ENCODE results near the gene ANKRD39.

The ANKRD39 gene

DNA sequence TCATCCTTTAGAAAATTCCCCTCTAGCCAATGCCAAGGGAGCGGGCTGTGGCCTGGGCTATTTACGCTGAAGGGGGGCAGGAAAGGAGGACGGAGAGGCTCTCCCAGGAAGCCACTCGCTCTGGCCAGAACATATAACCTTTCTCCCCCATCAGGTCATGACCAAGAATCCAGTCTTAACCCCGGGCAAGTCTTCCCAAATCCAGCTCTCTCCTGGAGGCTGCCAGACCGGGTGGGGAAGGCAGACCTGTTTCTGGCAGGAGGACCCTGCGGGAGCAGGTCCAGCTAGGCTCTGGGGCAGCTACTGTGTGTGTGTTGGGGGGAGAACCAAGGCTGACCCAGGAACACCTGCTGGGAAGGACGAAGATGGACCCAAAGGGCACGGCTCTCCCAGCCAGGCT is 25.5 kb upstream of the ANKRD39 start:
- Histone ChIP-seq H3K36me3 (ENCODE audit: control insufficient read depth, insufficient read depth, low read length) (no peaks in the 10 kb centered on the region), H3K9me3 (ENCODE audit: control insufficient read depth, low read length) (no peaks in the 10 kb centered on the region), H3K9ac (ENCODE audit: low read length) (no peak overlapping the region), H3K4me3 (ENCODE audit: low read length) (no peak overlapping the region), H3K4me1 (ENCODE audit: control insufficient read depth, insufficient read depth, low read length) (peaks cover 18% of the 10 kb centered on the region), H3K27me3 (ENCODE audit: control insufficient read depth, insufficient read depth, low read length) (no peaks in the 10 kb centered on the region)

DNA sequence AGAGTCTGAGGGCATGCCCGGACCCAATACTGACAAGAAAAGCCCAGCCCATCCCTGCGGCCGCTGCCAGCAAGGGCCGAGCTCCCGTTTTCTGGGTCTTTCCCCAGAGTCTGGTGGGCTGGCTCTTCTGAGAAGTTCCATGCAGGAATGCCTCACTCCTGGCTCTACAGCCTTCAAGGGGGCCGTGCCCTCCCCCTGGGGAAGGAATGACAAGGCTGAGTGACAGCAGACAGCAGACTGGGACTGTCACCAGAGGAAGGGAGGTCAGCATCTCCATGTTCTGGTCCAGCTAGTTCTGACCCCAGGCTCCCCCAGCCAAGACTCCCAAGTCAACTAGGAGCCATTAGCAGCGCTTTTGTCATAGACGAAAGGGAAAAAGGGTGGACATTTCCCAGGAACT is 25.1 kb upstream of the ANKRD39 start:
- no peaks in the 10 kb centered on the region for H3K36me3 ChIP-seq (ENCODE audit: control insufficient read depth, insufficient read depth, low read length)
- peaks cover 14% of the 10 kb centered on the region for H3K4me1 ChIP-seq (ENCODE audit: control insufficient read depth, insufficient read depth, low read length)
- no peaks in the 10 kb centered on the region for H3K27me3 ChIP-seq (ENCODE audit: control insufficient read depth, insufficient read depth, low read length)
- H3K9ac ChIP-seq (ENCODE audit: low read length), result no peak overlapping the region
- H3K9me3 ChIP-seq (ENCODE audit: control insufficient read depth, low read length), result no peaks in the 10 kb centered on the region
- H3K4me3 ChIP-seq (ENCODE audit: low read length), result no peak overlapping the region

DNA sequence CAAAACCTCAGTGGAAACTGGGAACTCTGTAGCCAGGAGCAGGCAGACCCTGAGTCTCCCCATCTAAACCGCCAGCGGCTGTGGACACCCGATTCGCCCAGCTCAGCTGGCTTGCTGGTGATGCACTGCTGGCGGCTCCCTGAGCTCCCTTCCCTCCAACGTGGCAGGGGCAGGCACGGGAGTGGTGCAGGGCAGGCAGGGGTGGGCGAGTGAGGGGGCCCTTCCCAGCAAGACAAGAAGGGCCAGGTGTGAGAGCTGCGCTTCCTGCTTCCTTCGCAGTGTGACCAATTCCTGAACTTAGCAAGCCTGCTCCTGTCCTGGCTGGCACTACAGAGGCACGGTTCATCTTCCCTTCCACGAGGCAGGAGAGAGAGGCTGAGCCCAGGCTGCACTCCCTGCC is 24.4 kb upstream of the ANKRD39 start:
- no peak overlapping the region for H3K4me3 ChIP-seq (ENCODE audit: low read length)
- H3K9me3 ChIP-seq (ENCODE audit: control insufficient read depth, low read length), result no peaks in the 10 kb centered on the region
- no peaks in the 10 kb centered on the region for H3K27me3 ChIP-seq (ENCODE audit: control insufficient read depth, insufficient read depth, low read length)
- H3K36me3 ChIP-seq (ENCODE audit: control insufficient read depth, insufficient read depth, low read length), result no peaks in the 10 kb centered on the region
- H3K9ac ChIP-seq (ENCODE audit: low read length), result no peak overlapping the region
- H3K4me1 ChIP-seq (ENCODE audit: control insufficient read depth, insufficient read depth, low read length), result peaks cover 9% of the 10 kb centered on the region

DNA sequence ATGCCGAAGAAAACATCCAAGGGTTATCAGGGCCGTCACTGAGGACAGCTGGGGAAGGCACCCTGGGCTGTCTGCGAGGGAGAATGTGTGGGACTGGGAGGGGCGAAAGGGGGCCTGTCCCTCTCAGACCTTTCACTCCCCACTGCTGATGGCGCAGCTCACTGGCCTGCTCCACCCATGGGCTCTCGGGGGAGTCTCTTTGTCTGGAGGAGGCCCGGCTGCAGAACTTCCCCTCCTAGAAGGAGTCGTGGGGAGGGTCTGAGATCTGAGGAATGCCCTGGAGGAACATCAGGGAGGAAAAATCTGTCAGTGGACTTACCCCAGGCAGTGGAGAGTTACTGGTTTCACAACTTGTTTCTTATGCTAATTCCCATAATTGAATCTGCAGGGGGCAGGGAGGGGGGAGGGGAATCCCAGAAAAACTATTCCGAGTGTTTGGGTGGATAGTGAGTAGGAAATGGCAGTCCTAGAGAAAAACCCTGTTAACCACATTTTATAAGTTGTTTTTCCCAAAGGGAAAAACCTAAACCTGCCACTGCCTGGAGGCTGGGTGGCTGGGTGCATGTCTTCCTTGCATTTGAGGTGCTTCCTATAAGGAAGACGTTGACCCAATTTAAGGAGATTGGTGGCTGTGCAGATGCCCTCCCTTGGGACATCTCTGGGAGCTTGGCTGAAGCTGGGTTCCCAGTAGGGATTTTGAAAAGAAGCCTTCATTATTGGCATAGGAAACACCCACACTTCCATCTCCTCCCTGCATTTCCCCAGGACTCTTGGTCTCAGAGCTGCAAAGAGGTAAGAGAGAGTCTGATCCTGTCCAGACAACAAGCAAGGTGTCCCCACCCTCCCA is 23.8 kb upstream of the ANKRD39 start:
- Histone ChIP-seq H3K9ac (ENCODE audit: low read length) (no peak overlapping the region), H3K9me3 (ENCODE audit: control insufficient read depth, low read length) (no peaks in the 10 kb centered on the region), H3K4me1 (ENCODE audit: control insufficient read depth, insufficient read depth, low read length) (peaks cover 9% of the 10 kb centered on the region), H3K4me3 (ENCODE audit: low read length) (no peak overlapping the region), H3K27me3 (ENCODE audit: control insufficient read depth, insufficient read depth, low read length) (no peaks in the 10 kb centered on the region), H3K36me3 (ENCODE audit: control insufficient read depth, insufficient read depth, low read length) (no peaks in the 10 kb centered on the region)

DNA sequence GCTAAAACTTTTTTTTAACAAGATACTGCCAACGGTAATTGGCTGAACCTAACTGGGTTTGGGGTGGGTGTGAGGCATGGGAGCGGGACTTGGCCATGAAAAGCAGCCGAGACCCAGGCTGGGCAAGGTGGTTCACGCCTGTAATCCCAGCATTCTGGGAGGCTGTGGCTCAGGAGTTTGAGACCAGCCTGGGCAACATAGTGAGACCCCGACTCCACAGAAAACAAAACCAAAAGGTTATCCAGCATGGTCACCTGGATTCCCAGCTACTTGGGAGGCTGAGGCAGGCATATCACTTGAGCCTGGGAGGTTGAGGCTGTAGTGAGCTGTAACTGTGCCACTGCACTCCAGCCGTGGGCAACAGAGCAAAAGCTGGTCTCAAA is 23.1 kb upstream of the ANKRD39 start:
- H3K9ac ChIP-seq (ENCODE audit: low read length), result no peak overlapping the region
- no peaks in the 10 kb centered on the region for H3K27me3 ChIP-seq (ENCODE audit: control insufficient read depth, insufficient read depth, low read length)
- H3K4me3 ChIP-seq (ENCODE audit: low read length), result no peak overlapping the region
- peaks cover 9% of the 10 kb centered on the region for H3K4me1 ChIP-seq (ENCODE audit: control insufficient read depth, insufficient read depth, low read length)
- H3K9me3 ChIP-seq (ENCODE audit: control insufficient read depth, low read length), result no peaks in the 10 kb centered on the region
- H3K36me3 ChIP-seq (ENCODE audit: control insufficient read depth, insufficient read depth, low read length), result no peaks in the 10 kb centered on the region

- Histone ChIP-seq H3K4me1 (ENCODE audit: control insufficient read depth, insufficient read depth, low read length) (peaks cover 5% of the 10 kb centered on the region), H3K4me3 (ENCODE audit: low read length) (no peak overlapping the region), H3K9ac (ENCODE audit: low read length) (no peak overlapping the region), H3K27me3 (ENCODE audit: control insufficient read depth, insufficient read depth, low read length) (no peaks in the 10 kb centered on the region), H3K9me3 (ENCODE audit: control insufficient read depth, low read length) (no peaks in the 10 kb centered on the region), H3K36me3 (ENCODE audit: control insufficient read depth, insufficient read depth, low read length) (no peaks in the 10 kb centered on the region)
Measured at GRCh38 chr2:96879545-96880040, 21.8 kb upstream of the ANKRD39 start.

GRCh38 chr2:96878796-96879544 is 21.2 kb upstream of the ANKRD39 start:
- Histone ChIP-seq H3K9ac (ENCODE audit: low read length) (no peak overlapping the region), H3K36me3 (ENCODE audit: control insufficient read depth, insufficient read depth, low read length) (no peaks in the 10 kb centered on the region), H3K27me3 (ENCODE audit: control insufficient read depth, insufficient read depth, low read length) (no peaks in the 10 kb centered on the region), H3K4me1 (ENCODE audit: control insufficient read depth, insufficient read depth, low read length) (peaks cover 9% of the 10 kb centered on the region), H3K9me3 (ENCODE audit: control insufficient read depth, low read length) (no peaks in the 10 kb centered on the region), H3K4me3 (ENCODE audit: low read length) (no peak overlapping the region)

DNA sequence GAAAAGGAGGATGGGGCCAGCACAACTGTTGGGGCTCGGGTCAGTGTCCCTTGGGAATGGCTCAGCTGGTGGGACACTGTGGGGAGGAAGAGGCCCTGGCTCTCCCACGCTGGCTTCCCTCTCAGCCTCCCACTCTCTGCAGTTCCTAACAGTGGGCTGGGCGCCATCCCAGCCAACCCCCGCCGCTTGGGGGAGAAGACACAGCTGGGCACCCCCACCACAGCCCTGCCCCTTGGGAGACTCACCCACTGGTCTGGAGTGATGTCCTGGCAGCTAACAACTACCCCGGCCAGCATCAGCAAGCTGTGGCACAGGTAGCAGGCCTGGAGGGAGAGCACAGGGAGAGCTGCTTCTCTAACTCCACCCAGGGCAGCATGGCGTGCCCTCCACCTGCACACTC is 20.4 kb upstream of the ANKRD39 start:
- Histone ChIP-seq H3K9ac (ENCODE audit: low read length) (no peak overlapping the region), H3K4me1 (ENCODE audit: control insufficient read depth, insufficient read depth, low read length) (peaks cover 11% of the 10 kb centered on the region), H3K4me3 (ENCODE audit: low read length) (no peak overlapping the region), H3K36me3 (ENCODE audit: control insufficient read depth, insufficient read depth, low read length) (no peaks in the 10 kb centered on the region), H3K27me3 (ENCODE audit: control insufficient read depth, insufficient read depth, low read length) (no peaks in the 10 kb centered on the region), H3K9me3 (ENCODE audit: control insufficient read depth, low read length) (no peaks in the 10 kb centered on the region)

GRCh38 chr2:96877631-96878092 is 19.8 kb upstream of the ANKRD39 start:
- no peak overlapping the region for H3K9ac ChIP-seq (ENCODE audit: low read length)
- H3K4me3 ChIP-seq (ENCODE audit: low read length), result no peak overlapping the region
- no peaks in the 10 kb centered on the region for H3K36me3 ChIP-seq (ENCODE audit: control insufficient read depth, insufficient read depth, low read length)
- no peaks in the 10 kb centered on the region for H3K27me3 ChIP-seq (ENCODE audit: control insufficient read depth, insufficient read depth, low read length)
- H3K9me3 ChIP-seq (ENCODE audit: control insufficient read depth, low read length), result no peaks in the 10 kb centered on the region
- peaks cover 11% of the 10 kb centered on the region for H3K4me1 ChIP-seq (ENCODE audit: control insufficient read depth, insufficient read depth, low read length)

- H3K36me3 ChIP-seq (ENCODE audit: control insufficient read depth, insufficient read depth, low read length), result no peaks in the 10 kb centered on the region
- no peak overlapping the region for H3K9ac ChIP-seq (ENCODE audit: low read length)
- peaks cover 11% of the 10 kb centered on the region for H3K4me1 ChIP-seq (ENCODE audit: control insufficient read depth, insufficient read depth, low read length)
- no peaks in the 10 kb centered on the region for H3K9me3 ChIP-seq (ENCODE audit: control insufficient read depth, low read length)
- no peak overlapping the region for H3K4me3 ChIP-seq (ENCODE audit: low read length)
- H3K27me3 ChIP-seq (ENCODE audit: control insufficient read depth, insufficient read depth, low read length), result no peaks in the 10 kb centered on the region
Measured at GRCh38 chr2:96877042-96877451, 19.2 kb upstream of the ANKRD39 start.

- H3K9ac ChIP-seq (ENCODE audit: low read length), result no peak overlapping the region
- H3K4me3 ChIP-seq (ENCODE audit: low read length), result no peak overlapping the region
- H3K4me1 ChIP-seq (ENCODE audit: control insufficient read depth, insufficient read depth, low read length), result peaks cover 11% of the 10 kb centered on the region
- H3K36me3 ChIP-seq (ENCODE audit: control insufficient read depth, insufficient read depth, low read length), result no peaks in the 10 kb centered on the region
- H3K9me3 ChIP-seq (ENCODE audit: control insufficient read depth, low read length), result no peaks in the 10 kb centered on the region
- H3K27me3 ChIP-seq (ENCODE audit: control insufficient read depth, insufficient read depth, low read length), result no peaks in the 10 kb centered on the region
Measured at GRCh38 chr2:96876269-96877041, 18.6 kb upstream of the ANKRD39 start.
